ENCODE results near the gene ADCY9. TPM values are rescaled to one million over a fixed set of nuclear protein-coding genes. Genes with fewer than 3 reads are reported as not detected.

The ADCY9 gene
- total RNA-seq, 1 donor from 2014 or later, result 6.9 TPM

DNA sequence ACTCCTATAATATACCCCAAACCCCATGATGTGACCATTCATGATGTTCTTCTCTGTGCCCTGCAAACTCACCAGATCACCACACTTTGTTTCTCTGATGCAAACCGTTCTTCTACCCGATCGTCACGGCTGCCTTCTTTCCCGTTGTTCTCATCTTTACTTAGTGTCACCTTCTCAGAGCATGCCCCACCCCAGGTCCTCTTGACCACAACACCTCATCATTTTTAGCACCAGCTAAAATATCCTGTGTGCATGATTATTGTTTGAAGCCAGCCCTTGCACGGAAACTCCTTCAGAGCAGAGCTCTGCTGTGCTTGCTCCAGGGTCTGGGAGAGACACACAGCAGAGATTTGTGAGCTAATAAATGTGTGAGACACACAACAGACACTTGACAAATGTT lies 196.8 kb downstream of the ADCY9 start:
- H3K4me3 Mint-ChIP-seq (ENCODE audit: low read depth), result no peak overlapping the region
- peaks cover 2% of the 10 kb centered on the region for H3K27me3 Mint-ChIP-seq
- H3K4me1 Mint-ChIP-seq (ENCODE audit: low read depth), result no peaks in the 10 kb centered on the region
- no peak overlapping the region for H3K27ac Mint-ChIP-seq
- no peak for DNase-seq (ENCODE audit: low spot score, unreplicated experiment)
- H3K9me3 Mint-ChIP-seq (ENCODE audit: low read depth), result peaks cover 11% of the 10 kb centered on the region
- TF ChIP-seq, protein P1, sequence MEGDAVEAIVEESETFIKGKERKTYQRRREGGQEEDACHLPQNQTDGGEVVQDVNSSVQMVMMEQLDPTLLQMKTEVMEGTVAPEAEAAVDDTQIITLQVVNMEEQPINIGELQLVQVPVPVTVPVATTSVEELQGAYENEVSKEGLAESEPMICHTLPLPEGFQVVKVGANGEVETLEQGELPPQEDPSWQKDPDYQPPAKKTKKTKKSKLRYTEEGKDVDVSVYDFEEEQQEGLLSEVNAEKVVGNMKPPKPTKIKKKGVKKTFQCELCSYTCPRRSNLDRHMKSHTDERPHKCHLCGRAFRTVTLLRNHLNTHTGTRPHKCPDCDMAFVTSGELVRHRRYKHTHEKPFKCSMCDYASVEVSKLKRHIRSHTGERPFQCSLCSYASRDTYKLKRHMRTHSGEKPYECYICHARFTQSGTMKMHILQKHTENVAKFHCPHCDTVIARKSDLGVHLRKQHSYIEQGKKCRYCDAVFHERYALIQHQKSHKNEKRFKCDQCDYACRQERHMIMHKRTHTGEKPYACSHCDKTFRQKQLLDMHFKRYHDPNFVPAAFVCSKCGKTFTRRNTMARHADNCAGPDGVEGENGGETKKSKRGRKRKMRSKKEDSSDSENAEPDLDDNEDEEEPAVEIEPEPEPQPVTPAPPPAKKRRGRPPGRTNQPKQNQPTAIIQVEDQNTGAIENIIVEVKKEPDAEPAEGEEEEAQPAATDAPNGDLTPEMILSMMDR (IDR thresholded peaks at IDR 0.05; ENCODE audit: unreplicated experiment), result no peak
- no peaks in the 10 kb centered on the region for H3K36me3 Mint-ChIP-seq (ENCODE audit: insufficient read depth)

DNA sequence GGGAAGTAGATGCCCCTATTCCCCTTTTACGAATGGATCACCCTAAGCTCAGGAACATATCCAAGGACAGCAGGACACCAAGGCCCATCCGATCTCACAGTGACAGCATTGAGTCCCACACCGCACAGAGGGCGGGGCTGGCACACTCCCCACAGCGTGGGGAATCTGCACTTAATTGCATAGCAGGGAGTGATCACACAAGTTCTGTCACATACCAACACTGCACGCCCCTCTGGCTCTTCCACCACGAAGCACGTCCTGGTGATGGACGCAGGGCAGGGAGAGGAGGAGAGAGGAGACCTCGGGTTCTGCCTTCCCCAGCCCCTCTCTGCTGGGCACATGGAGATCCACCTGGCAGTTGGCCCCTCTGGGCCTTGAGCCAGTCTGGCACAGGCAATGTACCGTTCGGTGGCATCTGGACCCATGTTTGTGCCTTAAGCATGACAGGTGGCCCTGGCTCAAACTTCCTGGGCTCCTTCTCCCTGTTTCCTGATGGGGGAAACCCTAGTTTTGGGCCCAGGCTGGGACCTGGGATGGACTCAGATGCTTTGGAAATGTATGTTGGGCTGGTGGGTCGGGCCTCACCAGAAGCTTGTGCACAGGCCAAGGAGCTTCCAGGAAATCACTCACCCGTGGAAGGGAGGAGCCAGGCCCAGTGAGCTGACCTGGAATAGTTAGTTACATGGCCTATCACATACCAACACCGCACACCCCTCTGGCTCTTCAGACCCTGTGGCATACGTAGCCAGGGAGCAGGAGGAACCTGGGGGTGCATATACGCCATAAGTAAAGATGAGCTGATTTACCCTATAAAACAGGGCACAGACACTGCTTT lies 200.6 kb downstream of the ADCY9 start:
- H3K27ac Mint-ChIP-seq, result no peak overlapping the region

DNA sequence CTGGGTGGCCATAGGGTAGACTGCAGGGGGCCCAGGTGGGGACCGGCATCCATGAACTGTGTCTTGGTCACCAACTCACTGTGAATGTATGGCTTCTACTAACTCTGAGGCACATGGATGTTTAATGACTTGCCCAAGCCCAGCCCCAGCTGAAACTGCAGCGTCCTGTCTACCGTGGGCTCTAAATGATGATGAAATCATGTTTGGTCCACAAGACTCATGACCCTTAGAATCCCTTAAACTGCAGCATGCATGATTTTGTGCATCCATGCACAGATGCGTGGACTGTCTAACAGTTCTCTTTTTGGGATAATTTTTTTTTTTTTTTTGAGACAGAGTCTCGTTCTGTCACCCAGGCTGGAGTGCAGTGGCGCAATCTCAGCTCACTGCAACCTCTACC lies 203.3 kb downstream of the ADCY9 start:
- Mint-ChIP-seq H3K4me3 (ENCODE audit: low read depth) (no peak overlapping the region), H3K4me1 (ENCODE audit: low read depth) (no peaks in the 10 kb centered on the region), H3K27ac (no peak overlapping the region), H3K27me3 (no peaks in the 10 kb centered on the region), H3K36me3 (ENCODE audit: insufficient read depth) (no peaks in the 10 kb centered on the region), H3K9me3 (ENCODE audit: low read depth) (no peaks in the 10 kb centered on the region)
- DNase-seq (ENCODE audit: low spot score, unreplicated experiment), result no peak
- TF ChIP-seq, protein P1 (IDR thresholded peaks at IDR 0.05; ENCODE audit: unreplicated experiment), result no peak

More for the DNA sequence above, 200.6 kb downstream of the ADCY9 start:
- H3K4me3 Mint-ChIP-seq (ENCODE audit: low read depth), result no peak overlapping the region
- H3K9me3 Mint-ChIP-seq (ENCODE audit: low read depth), result peaks cover 11% of the 10 kb centered on the region
- DNase-seq (ENCODE audit: low spot score, unreplicated experiment), result no peak
- H3K4me1 Mint-ChIP-seq (ENCODE audit: low read depth), result no peaks in the 10 kb centered on the region
- TF ChIP-seq, protein P1 (IDR thresholded peaks at IDR 0.05; ENCODE audit: unreplicated experiment), result no peak
- no peaks in the 10 kb centered on the region for H3K36me3 Mint-ChIP-seq (ENCODE audit: insufficient read depth)
- no peaks in the 10 kb centered on the region for H3K27me3 Mint-ChIP-seq

Other genes with a start within 250 kb of the ADCY9 start
- 144 and 146 TPM in 2 replicates for gene CREBBP, start 235.7 kb downstream of the ADCY9 start, total RNA-seq
- gene SRL, start 125.6 kb upstream of the ADCY9 start, total RNA-seq, result 0.09 TPM in 1 of 2 replicates, not detected in the other
- 22.9 and 29.0 TPM in 2 replicates for gene TFAP4, start 156.6 kb upstream of the ADCY9 start, total RNA-seq
- gene GLIS2, start 199.6 kb upstream of the ADCY9 start, total RNA-seq, result 22.2 and 23.2 TPM in 2 replicates
- gene PAM16, start 234.9 kb upstream of the ADCY9 start, total RNA-seq, result 33.5 and 36.7 TPM in 2 replicates